Activated T-cell treated with anti-CD3 and anti-CD28 coated beads for 48 hours (primary cell): Measurements from ENCODE around the gene ACACB.

ENCODE experiments used
- DNase-seq: peaks from one replicate; pipeline ENCODE4 v3.0.0-alpha.2; 2020; ENCODE audit warnings: low read depth

ACACB gene

DNA sequence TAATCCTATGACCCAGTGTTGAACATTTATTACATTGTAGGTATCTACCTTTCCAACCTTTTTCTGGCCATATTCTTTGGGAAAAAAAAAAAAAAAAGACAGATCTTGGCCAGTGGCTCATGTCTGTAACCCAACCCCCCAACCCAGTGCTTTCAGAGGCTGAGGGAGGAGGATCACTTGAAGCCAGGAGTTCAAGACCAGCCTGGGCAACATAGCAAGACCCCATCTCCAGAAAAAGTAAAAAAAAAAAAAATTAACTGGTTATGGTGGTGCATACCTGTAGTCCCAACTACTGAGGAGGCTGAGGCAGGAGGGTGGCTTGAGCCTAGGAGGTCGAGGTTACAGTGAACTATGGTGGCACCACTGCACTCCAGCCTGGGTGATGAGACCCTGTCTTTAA lies 58.1 kb downstream of the ACACB start:
- DNase-seq: no peak

DNA sequence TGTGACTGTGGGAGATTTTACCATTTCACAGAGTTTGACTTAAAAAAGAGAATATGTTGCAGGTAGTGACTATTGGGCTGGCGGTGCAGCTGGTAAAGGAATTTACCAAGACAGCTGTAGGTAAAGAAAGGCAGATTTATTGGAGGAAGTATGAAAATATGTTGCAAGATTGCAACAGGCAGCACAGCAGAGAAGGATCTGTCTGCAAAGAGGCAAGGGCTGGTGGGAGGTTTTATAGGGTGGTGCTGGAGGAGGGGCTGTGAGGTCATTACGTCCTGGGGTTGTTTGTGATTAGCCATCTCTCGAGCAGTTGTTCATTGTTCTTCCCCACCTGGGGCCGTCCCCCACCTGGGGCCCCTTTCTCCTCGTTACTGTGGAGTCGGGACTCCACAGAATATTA lies 62.1 kb downstream of the ACACB start:
- DNase-seq: no peak

DNA sequence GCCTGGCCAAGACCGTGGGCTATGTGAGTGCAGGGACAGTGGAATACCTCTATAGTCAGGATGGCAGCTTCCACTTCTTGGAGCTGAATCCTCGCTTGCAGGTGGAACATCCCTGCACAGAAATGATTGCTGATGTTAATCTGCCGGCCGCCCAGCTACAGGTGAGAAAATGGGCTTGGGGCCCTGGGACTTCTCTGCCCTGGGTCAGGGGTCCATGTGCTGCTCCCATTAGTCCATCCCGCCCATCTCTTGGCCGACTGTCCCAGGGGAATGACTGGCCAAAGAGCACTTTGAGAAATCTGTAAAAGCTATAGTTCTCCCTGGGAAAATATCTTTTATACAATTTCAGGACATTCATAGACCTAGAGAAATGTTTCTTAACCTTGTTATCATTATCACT lies 63.5 kb downstream of the ACACB start:
- no peak for DNase-seq

DNA sequence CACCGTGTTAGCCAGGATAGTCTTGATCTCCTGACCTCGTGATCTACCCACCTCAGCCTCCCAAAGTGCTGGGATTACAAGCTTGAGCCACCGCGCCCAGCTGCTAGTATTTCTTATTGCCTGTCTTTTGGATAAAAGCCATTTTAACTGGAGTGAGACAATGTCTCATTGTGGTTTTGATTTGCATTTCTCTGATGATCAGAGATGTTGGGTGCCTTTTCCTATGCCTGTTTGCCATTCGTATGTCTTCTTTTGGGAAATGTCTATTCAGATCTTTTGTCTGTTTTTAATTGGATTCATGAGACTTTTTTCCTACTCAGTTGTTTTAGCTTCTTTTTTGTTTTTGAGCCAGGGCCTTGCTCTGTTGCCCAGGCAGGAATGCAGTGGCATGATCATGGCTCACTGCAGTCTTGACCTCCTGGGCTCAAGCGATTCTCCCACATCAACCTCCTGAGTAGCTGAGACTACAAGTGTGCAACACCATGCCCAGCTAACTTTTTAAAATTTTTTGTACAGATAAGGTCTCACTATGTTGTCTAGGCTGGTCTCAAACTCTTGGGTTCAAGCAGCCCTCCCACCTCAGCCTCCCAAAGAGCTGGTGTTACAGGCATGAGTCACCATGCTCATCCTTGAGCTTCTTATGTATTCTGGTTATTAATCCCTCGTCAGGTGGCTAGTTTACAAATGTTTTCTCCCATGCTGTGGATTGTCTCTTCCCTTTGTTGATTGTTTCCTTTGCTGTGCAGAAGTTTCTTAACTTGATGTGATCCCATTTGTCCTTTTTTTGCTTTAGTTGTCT lies 65.9 kb downstream of the ACACB start:
- no peak for DNase-seq

DNA sequence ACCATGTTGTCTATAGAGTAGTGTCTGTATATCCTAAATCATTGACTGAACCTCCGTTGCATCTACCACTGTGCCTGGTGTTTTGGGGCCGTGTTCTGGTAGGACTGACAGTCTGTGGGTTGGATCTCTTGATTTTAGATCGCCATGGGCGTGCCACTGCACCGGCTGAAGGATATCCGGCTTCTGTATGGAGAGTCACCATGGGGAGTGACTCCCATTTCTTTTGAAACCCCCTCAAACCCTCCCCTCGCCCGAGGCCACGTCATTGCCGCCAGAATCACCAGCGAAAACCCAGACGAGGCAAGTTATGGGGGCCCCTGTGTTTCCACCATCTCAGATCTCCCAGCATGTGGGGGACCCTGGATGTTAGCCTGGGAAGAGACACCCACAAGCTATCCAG lies 69.1 kb downstream of the ACACB start:
- no peak for DNase-seq

DNA sequence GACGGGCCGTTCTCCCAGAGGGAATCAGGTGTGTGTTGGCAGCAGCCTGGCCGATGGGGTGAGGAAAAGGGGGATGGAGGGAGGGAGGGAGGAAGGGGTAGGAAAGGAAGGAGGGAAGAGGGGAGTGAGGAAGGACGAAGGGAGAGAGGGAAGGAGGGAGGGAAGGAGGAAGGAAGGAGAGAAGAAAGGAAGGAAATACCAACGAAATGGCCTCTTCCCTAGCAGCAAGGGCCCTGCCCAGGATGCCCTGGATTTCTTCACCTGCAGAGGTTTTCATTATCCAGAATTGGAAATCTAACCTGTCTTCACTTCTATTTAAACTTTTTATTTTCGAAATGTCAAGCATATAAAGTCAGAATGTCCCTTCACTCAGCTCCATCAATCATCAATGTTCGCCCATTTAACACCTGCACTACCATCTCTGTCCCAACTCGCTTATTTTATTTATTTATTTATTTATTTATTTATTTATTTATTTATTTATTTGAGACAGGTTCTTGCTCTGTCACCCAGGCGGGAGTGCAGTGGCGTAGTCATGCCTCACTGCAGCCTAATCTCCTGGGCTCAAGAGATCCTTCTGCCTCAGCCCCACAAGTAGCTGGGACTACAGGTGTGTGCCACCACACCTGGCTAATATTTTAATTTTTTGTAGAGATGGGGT lies 70.7 kb downstream of the ACACB start:
- DNase-seq: no peak

DNA sequence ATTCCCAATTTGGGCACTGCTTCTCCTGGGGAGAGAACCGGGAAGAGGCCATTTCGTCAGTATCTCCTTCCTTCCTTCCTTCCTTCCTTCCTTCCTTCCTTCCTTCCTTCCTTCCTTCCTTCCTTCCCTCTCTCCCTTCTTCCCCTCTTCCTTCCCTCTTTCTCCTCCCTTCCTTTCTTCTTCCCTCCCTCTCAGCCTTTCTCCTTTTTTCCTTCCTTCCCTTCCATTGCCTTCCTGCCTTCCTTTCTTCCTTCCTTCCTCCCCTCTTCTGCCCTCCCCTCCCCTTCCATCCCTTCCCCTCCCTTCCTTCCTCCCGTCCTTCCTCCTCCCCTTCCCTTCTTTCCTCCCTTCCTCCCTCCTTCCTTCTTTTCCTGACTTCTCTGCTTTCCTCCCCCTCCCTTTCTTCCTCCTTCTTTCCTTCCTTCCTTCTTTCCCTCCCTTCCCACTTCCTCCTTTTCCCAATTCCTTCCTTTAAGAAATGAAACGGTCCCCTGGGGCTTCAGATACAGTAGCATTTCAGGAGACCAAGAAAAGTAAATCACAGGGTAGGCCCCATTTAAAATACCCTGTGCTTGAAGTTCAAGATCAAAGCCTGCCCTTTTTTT lies 71.8 kb downstream of the ACACB start:
- no peak for DNase-seq

DNA sequence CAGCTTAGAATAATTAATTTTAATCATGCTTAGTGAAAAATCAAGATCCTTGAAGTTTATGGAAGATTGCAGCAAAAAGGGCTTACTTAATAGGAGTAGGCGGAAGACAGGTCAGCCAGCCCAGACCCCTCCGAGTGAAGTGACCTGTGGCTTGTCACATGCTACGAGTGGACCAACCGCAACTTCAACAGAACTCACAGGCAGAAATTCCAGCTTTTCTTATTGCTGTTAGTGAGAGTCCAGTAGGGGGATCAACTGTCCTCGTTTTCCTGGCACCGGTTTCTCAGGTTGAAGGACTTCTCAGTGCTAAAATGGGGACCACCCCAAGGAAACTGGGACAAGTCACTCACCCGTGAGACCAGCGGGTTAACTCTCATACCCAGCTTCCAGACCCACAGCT lies 72.9 kb downstream of the ACACB start:
- no peak for DNase-seq

DNA sequence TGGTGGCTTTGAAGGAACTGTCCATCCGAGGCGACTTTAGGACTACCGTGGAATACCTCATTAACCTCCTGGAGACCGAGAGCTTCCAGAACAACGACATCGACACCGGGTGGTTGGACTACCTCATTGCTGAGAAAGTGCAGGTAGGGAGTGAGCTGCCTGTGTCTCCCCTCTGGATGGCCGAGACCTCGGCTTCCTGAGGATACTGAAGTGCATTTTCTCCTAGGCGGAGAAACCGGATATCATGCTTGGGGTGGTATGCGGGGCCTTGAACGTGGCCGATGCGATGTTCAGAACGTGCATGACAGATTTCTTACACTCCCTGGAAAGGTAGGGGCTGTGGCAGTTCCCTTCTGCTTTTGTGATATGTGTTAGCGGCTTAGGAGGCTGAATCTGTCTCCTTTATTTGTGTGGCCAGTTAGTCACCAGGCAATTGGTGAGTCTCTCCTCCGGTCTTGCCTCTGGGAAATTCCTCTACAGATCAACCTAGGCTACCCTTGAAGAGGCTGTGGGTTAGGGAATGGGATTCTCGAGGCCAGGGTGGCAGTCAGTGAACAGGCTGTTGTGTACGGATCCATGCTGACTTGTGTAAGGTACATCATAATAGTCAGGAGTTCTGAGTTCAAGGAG lies 75.3 kb downstream of the ACACB start:
- DNase-seq: no peak

DNA sequence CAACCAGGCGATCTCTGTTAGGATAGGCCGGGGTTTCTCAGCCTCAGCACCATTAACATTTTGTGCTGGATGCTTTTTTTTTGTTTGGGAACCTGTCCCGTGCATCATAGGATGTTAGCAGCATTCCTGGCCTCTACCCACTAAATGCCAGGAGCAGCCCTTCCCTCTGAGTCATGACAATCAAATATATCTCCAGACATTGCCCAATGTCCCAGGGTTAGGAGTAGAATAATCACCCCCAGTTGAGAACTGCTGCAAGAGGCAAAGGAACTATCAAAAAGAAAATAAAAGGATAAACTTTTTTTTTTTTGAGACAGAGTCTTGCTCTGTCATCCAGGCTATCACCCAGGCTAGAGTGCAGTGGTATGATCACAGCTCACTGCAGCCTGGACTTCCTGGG lies 76.0 kb downstream of the ACACB start:
- no peak for DNase-seq

DNA sequence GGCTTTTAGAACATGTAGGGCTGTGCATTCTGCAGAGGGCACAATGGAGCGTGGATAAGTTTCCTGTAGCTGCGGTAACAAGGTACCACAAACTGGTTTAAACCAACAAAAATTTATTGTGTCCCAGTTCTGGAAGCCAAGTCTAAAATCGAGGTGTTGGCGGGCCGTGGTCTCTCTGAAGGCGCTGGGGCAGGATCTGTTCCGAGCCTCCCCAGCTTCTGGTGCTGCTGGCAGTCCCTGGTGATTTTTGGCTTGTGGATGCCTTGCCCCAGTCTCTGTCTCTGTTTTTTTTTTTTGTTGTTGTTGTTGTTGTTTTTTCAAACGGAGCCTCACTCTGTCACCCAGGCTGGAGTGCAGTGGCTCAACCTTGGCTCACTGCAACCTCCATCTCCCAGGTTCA lies 77.5 kb downstream of the ACACB start:
- no peak for DNase-seq

DNA sequence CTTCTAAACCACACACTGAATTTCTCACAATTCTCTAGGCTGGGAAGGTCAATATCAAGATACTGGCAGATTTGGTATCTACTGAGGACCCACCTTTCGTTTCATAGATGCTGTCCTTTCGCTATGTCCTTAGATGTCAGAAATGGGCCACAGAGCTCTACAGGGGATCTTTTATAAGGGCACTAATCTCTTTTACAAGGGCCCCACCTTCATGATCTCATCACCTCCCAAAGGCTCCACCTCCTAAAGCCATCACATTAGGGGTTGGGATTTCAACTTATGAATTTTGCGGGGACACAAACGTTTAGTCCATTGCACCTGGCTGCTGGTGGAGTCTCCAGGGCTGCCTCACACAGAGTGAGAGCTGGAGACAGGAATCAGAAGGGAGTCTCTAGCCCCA lies 79.9 kb downstream of the ACACB start:
- DNase-seq: no peak

DNA sequence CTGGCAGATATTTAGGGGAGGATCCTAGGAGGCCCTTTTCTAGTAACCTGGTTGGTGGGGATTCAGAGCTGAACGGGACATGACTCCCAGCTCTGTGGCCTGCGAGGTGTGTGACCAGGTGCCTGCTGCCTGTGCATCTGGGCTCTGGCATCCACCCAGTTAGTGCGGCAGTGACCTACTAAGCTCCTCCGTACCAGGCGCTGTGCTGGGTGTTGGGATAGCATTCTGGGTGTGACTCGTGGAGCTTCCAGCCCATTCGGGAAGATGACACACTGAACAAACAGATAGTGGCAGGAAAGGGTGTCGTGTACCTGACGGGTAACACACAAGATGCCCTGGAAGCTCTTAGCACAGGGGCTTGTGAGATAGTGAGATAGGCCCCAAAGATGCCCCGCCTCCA lies 80.9 kb downstream of the ACACB start:
- no peak for DNase-seq

DNA sequence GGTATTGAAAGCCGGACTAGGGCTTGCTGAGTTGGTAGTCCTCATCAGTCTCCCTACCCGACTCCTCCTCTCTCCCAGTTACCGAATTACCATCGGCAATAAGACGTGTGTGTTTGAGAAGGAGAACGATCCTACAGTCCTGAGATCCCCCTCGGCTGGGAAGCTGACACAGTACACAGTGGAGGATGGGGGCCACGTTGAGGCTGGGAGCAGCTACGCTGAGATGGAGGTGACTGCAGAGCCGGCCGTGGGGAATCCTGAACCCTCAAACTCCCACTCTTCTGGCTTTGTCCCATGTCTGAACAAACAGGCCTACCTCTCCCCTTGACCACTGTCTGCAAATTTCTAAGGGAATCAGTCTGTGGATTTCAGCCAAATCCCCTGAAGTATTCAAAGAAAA lies 82.9 kb downstream of the ACACB start:
- no peak for DNase-seq

DNA sequence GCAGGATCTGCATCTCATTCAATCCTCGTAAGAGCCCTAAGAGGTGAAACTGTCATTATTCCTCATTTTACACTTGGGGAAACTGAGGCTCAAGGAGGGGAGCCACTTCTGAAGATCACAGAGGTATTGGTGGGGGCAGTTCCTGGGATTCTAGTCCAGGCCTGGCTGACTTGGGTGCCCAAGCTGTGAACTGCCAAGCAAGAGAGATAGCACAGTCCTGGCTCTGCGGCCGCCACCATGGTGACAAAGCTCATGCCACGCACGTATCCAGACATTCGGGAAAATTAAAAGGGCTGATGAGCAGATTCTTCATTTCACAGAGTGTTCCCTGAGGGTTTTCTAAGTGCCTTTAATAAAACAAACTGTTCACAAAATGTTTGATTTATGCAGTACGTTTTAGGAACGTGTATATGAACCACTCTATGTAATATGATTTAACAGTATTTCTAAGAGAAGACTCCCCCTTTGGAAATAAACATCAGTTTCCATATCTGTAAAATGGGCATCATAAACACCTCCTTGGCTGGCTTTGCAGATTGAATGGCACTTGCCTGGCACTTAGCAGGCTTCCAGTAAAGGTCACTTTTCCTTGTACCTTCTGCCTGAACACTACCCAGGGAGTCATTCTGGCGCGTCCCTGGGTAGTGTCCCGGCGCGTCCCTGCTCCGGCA lies 84.6 kb downstream of the ACACB start:
- no peak for DNase-seq

DNA sequence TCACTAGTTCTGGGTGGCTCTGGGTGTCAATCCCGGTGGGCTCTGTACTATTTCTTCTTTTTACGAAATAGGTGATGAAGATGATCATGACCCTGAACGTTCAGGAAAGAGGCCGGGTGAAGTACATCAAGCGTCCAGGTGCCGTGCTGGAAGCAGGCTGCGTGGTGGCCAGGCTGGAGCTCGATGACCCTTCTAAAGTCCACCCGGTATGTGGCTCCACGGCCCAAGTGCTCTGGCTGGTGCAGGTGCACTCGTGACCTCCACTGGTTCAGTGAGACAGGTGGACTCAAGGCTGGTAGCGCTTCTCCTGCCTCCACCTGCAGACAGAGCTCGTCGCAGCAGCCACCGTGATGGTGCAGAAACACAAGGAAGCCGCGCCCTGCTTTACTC lies 85.1 kb downstream of the ACACB start:
- DNase-seq: no peak

DNA sequence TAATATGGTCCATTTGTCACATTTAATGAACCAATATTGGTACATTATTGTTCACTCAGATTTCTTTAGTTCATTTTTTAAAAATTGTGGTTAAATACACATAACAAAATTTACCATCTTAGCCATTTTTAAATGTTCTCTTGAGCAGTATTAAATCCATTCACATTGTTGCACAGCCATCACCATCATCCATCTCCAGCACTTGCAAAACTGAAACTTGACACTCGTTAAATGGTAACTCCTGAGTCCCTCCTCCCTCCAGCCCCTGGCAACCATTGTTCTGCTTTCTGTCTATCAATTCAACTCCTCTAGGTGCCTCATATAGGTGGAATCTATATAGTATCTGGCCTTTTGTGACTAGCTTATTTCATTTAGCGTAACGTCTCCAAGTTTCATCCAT lies 86.4 kb downstream of the ACACB start:
- no peak for DNase-seq

DNA sequence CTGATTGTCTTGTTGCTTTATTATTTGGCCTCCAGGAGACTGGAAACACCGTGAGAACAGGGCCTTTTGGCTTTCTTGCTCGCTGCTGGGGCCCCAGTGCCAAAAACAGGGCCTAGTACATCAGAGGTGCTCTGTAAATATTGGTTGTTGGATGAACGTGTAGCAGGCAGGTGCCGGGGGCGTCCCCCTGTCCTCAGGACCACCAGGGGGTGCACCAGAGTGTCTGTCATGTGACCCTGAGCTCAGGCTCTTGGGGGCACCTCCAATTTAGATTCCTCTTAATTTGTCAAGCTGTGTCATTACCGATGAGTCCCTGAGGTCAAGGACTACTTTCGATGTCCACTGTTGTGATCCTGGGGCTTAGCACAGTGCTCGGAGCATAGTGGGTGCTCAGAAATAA lies 87.1 kb downstream of the ACACB start:
- DNase-seq: no peak

DNA sequence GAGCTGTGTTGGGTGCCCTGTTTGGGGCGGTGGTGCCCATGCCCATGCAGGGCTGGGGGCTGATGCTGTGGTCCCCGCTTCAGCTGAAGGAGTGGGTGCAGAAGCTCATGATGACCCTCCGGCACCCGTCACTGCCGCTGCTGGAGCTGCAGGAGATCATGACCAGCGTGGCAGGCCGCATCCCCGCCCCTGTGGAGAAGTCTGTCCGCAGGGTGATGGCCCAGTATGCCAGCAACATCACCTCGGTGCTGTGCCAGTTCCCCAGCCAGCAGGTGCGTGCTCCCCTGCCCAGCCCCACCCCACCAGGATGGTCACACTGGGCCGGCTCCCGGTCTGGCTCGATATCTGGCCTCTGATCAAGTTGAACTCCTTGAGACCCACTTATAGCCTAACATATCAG lies 92.7 kb downstream of the ACACB start:
- DNase-seq: no peak

DNA sequence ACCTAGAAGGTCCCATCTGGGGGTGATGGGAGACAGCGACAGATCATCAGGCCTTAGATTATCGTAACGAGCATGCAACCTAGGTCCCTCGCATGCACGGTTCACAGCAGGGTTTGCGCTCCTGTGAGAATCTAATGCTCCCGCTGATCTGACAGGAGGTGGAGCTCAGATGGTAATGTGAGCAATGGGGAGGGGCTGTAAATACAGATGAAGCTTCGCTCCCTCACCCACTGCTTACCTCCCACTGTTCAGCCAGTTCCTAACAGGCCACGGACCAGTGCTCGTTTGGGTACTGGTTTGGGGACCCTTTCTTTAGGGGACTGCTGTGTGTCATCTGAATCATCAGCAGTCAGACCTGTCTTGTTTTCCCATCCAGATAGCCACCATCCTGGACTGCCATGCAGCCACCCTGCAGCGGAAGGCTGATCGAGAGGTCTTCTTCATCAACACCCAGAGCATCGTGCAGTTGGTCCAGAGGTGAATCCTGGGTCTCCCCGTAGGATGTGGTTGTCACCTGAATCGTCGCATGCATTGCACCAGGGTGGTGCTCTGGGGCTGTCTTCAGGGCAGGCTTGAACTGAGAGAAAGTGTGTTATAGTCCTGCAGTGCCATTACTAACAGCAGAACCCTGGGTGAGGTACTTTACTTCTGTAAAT lies 96.2 kb downstream of the ACACB start:
- no peak for DNase-seq

DNA sequence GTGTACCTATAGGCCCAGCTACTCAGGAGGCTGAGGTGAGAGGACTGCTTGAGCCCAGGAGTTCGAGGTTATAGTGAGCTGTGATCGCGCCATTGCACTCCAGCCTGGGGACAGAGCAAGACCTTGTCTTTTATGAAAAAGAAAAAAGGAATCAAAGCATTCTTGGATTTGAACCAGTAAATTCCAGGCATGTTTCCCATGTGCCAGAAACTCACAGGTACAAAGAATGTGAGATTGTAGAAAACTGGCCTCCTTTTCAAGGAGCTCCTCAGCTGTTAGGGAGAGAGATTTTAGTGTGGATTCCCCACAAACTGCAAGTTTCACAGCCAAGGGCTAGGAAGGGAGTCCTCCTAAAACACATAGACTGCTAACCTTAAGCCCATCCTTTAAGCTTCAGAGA lies 97.7 kb downstream of the ACACB start:
- no peak for DNase-seq

DNA sequence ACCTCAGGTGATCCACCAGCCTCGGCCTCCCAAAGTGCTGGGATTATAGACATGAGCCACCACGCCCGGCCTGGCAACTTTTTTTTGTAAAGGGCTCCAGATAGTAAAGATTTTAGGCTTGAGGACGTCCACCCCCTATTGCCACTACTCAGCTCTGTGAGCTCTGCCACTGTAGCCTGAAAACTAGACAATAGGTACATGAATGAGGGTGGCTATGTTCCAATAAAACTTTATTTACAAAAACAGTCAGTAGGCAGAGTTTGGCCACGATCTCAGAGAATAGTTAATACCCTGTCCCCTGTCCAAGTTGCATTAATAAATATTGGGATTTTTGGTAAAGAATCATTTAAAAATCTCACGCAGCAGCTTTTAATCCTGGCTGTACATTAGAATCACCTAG lies 102.6 kb downstream of the ACACB start:
- no peak for DNase-seq
